ENCODE data around the gene CAMK2D. TPM values are rescaled to one million over a fixed set of nuclear protein-coding genes. Genes with fewer than 3 reads are reported as not detected.

CAMK2D gene
- total RNA-seq, 1 experiment from 2014 or later, result 29.5 TPM

DNA sequence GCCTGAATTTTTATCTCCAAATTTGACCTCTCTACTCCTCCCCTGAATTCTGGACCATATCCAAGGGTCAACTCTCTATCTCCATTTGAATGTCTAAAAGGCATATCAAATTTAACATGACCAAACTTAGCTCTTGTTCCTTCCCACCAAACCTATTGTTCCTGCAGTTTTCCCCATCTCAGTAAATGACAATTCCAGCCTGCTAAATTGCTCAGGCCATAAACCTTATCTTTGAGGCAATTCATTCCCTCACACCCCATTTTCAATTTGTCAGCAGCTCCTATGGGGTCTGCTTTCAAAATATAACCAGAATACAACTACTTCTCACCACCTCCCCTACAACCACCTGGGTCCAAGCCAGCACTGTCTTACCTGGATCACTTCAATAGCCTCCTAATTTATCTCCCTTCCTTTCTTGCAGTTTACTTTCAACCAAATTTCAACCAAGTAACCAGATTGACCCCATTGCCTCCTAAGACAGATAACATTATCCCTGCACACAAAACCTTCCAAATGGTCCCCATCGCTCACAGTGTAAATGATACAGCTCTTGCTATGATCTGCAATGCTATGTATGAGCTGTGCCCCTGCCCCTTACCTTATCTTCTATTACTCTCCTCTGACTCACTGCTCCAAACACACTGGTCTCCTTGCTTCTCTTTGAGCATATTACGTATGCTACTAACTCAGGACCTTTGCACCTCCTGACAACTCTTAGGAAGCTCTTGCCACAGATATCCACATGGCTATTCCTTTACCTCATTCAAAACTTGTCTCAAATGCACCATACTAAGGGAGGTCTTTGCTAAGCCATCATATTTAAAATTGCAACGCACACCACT, 66.0 kb downstream of the CAMK2D start:
- intact Hi-C loops (cut with micrococcal nuclease; ENCODE audit: unreplicated experiment), result no loop called here
- H3K27ac ChIP-seq (ENCODE audit: low read length), result no peak overlapping the region
- DNase-seq (ENCODE audit: low read depth, low spot score), result no peak
- ChIA-PET CTCF (no interaction called here), POLR2A (no interaction called here)
- no peaks in the 10 kb centered on the region for H3K9me3 ChIP-seq (ENCODE audit: control insufficient read depth, insufficient read depth, low read depth, low read length)
- TF ChIP-seq TCF7L2 (IDR thresholded peaks at IDR 0.05; ENCODE audit: low read depth, low read length) (no peak), SIN3A (IDR thresholded peaks at IDR 0.05; ENCODE audit: borderline replicate concordance, insufficient read depth, low read depth, low read length) (no peak), POLR2AphosphoS5 (IDR thresholded peaks at IDR 0.05; ENCODE audit: low read depth, low read length) (no peak)
- TF ChIP-seq, protein P1, sequence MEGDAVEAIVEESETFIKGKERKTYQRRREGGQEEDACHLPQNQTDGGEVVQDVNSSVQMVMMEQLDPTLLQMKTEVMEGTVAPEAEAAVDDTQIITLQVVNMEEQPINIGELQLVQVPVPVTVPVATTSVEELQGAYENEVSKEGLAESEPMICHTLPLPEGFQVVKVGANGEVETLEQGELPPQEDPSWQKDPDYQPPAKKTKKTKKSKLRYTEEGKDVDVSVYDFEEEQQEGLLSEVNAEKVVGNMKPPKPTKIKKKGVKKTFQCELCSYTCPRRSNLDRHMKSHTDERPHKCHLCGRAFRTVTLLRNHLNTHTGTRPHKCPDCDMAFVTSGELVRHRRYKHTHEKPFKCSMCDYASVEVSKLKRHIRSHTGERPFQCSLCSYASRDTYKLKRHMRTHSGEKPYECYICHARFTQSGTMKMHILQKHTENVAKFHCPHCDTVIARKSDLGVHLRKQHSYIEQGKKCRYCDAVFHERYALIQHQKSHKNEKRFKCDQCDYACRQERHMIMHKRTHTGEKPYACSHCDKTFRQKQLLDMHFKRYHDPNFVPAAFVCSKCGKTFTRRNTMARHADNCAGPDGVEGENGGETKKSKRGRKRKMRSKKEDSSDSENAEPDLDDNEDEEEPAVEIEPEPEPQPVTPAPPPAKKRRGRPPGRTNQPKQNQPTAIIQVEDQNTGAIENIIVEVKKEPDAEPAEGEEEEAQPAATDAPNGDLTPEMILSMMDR (IDR thresholded peaks at IDR 0.05), result no peak
- TF ChIP-seq, protein P2, sequence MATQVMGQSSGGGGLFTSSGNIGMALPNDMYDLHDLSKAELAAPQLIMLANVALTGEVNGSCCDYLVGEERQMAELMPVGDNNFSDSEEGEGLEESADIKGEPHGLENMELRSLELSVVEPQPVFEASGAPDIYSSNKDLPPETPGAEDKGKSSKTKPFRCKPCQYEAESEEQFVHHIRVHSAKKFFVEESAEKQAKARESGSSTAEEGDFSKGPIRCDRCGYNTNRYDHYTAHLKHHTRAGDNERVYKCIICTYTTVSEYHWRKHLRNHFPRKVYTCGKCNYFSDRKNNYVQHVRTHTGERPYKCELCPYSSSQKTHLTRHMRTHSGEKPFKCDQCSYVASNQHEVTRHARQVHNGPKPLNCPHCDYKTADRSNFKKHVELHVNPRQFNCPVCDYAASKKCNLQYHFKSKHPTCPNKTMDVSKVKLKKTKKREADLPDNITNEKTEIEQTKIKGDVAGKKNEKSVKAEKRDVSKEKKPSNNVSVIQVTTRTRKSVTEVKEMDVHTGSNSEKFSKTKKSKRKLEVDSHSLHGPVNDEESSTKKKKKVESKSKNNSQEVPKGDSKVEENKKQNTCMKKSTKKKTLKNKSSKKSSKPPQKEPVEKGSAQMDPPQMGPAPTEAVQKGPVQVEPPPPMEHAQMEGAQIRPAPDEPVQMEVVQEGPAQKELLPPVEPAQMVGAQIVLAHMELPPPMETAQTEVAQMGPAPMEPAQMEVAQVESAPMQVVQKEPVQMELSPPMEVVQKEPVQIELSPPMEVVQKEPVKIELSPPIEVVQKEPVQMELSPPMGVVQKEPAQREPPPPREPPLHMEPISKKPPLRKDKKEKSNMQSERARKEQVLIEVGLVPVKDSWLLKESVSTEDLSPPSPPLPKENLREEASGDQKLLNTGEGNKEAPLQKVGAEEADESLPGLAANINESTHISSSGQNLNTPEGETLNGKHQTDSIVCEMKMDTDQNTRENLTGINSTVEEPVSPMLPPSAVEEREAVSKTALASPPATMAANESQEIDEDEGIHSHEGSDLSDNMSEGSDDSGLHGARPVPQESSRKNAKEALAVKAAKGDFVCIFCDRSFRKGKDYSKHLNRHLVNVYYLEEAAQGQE (IDR thresholded peaks at IDR 0.05; ENCODE audit: insufficient read depth in 1 of 2, low read depth in 2 of 2, low read length in 1 of 2), result no peak
- in situ Hi-C loops (cut with HindIII; ENCODE audit: low pct_unique_long_range_greater_than_20kb, low sequenced_read_pairs), result no loop called here
- ATAC-seq, result no peak
- H3K36me3 ChIP-seq (ENCODE audit: control insufficient read depth, insufficient read depth, low read length), result no peaks in the 10 kb centered on the region
- no peak overlapping the region for H3K4me3 ChIP-seq (ENCODE audit: low read depth in 2 of 2, low read length in 2 of 2)
- H3K4me1 ChIP-seq (ENCODE audit: control insufficient read depth, insufficient read depth, low read length), result peaks cover 4% of the 10 kb centered on the region
- no TSS peak for BruUV-seq (replicated peaks)
- H3K27me3 ChIP-seq (ENCODE audit: control insufficient read depth, insufficient read depth, low read length), result no peaks in the 10 kb centered on the region

DNA sequence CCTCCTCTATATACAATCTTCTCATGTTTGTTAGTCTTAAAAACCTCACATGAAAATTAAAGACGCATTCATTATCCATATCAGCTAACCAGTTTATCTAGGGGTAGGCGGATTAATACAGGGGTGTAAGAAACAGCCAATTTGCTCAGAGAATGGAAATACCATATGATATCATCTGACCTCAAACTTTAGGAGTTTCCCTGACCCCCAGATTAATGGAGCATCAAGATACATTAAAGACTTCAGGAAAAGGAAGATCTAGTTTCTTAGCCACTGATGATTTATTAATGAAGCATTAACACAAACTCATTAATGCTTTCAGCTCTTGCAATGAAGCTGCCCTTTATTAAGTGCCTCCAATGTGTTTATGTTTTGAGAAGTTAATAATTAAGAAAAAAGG, 67.5 kb downstream of the CAMK2D start:
- no peak for ATAC-seq
- in situ Hi-C loops (cut with HindIII; ENCODE audit: low pct_unique_long_range_greater_than_20kb, low sequenced_read_pairs) (no loop called here), intact Hi-C loops (cut with micrococcal nuclease; ENCODE audit: unreplicated experiment) (no loop called here)
- TF ChIP-seq SIN3A (IDR thresholded peaks at IDR 0.05; ENCODE audit: borderline replicate concordance, insufficient read depth, low read depth, low read length) (no peak), POLR2AphosphoS5 (IDR thresholded peaks at IDR 0.05; ENCODE audit: low read depth, low read length) (no peak), TCF7L2 (IDR thresholded peaks at IDR 0.05; ENCODE audit: low read depth, low read length) (no peak)
- Histone ChIP-seq H3K4me3 (ENCODE audit: low read depth in 2 of 2, low read length in 2 of 2) (no peak overlapping the region), H3K27ac (ENCODE audit: low read length) (no peak overlapping the region), H3K36me3 (ENCODE audit: control insufficient read depth, insufficient read depth, low read length) (no peaks in the 10 kb centered on the region), H3K4me1 (ENCODE audit: control insufficient read depth, insufficient read depth, low read length) (peaks cover 4% of the 10 kb centered on the region), H3K27me3 (ENCODE audit: control insufficient read depth, insufficient read depth, low read length) (no peaks in the 10 kb centered on the region), H3K9me3 (ENCODE audit: control insufficient read depth, insufficient read depth, low read depth, low read length) (no peaks in the 10 kb centered on the region)
- CTCF ChIA-PET, result no interaction called here
- BruUV-seq (replicated peaks), result no TSS peak
- DNase-seq (ENCODE audit: low read depth, low spot score), result no peak
- POLR2A ChIA-PET, result no interaction called here

DNA sequence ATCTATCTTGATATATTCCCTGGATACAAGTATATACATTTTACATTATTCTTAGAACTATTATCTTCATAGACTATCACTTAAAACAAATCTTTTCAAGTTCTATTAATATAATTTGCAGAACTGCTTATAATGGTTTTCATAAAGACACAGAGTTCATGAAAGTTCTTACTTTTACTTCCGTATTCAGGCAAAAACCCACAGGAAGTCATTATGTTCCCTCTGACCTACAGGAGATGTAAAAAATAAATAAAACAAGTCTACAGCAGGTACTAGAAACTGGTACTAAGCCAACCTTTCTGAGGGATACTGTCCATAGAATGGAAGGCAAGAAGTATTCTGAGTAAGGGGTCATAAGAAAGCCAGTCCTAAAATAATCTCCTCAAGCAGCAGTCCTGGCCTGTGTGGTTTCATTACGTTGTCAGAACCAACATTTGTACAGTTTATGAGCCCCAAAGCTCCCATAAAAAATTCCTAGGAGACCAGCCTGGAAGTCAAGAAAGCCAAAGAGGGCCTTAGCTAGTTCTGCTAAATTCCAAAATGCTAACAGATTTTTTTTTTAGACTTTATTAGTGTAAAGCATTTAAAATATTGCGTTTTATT, 68.6 kb downstream of the CAMK2D start:
- DNase-seq (ENCODE audit: low read depth, low spot score) (no peak), ATAC-seq (no peak)
- no peaks in the 10 kb centered on the region for H3K27me3 ChIP-seq (ENCODE audit: control insufficient read depth, insufficient read depth, low read length)
- H3K36me3 ChIP-seq (ENCODE audit: control insufficient read depth, insufficient read depth, low read length), result no peaks in the 10 kb centered on the region
- TF ChIP-seq, protein P1 (IDR thresholded peaks at IDR 0.05), result no peak
- TF ChIP-seq, protein P2 (IDR thresholded peaks at IDR 0.05; ENCODE audit: insufficient read depth in 1 of 2, low read depth in 2 of 2, low read length in 1 of 2), result no peak
- TF ChIP-seq POLR2AphosphoS5 (IDR thresholded peaks at IDR 0.05; ENCODE audit: low read depth, low read length) (no peak), SIN3A (IDR thresholded peaks at IDR 0.05; ENCODE audit: borderline replicate concordance, insufficient read depth, low read depth, low read length) (no peak), TCF7L2 (IDR thresholded peaks at IDR 0.05; ENCODE audit: low read depth, low read length) (no peak)
- H3K9me3 ChIP-seq (ENCODE audit: control insufficient read depth, insufficient read depth, low read depth, low read length), result no peaks in the 10 kb centered on the region
- peaks cover 4% of the 10 kb centered on the region for H3K4me1 ChIP-seq (ENCODE audit: control insufficient read depth, insufficient read depth, low read length)
- ChIA-PET POLR2A (no interaction called here), CTCF (no interaction called here)
- no TSS peak for BruUV-seq (replicated peaks)
- intact Hi-C loops (cut with micrococcal nuclease; ENCODE audit: unreplicated experiment) (no loop called here), in situ Hi-C loops (cut with HindIII; ENCODE audit: low pct_unique_long_range_greater_than_20kb, low sequenced_read_pairs) (no loop called here)
- H3K4me3 ChIP-seq (ENCODE audit: low read depth in 2 of 2, low read length in 2 of 2), result no peak overlapping the region
- no peak overlapping the region for H3K27ac ChIP-seq (ENCODE audit: low read length)
